B cell (primary cell): Measurements from ENCODE around the gene TSPAN9. TPM values are rescaled to one million over a fixed set of nuclear protein-coding genes. Genes with fewer than 3 reads are reported as not detected.

ENCODE experiments used
- ATAC-seq: fragments of 200-7000 bp; cut with Tn5 transposase; one replicate; pipeline ENCODE4 v1.10.0; 2021; ENCODE audit warnings: low read depth, mild to moderate bottlenecking, moderate number of reproducible peaks, moderate library complexity
- CTCF ChIA-PET: fragments of 350-600 bp; sonication (Branson Sonifier 250); formaldehyde crosslinking; loops from one replicate; lab custom pipeline; 2021; ENCODE audit warnings: antibody characterized with exemption, inconsistent platforms; lab: Charles Lee
- POLR2A ChIA-PET: fragments of 350-600 bp; sonication (Branson Sonifier 250); formaldehyde crosslinking; loops from one replicate; lab custom pipeline; 2021; ENCODE audit warnings: antibody characterized with exemption; lab: Charles Lee
- DNase-seq: peaks from one replicate; pipeline ENCODE4 v3.0.0; 2013
- H2AFZ ChIP-seq: 2 replicates; pipeline ENCODE4 v1.6.1; 2012; ENCODE audit warnings: mild to moderate bottlenecking, low read depth, low read length; ENCODE audit not compliant: insufficient read depth, poor library complexity, severe bottlenecking
- H3K27ac ChIP-seq, 2 donors: 1 replicate in 1 of 2; 2 replicates in 1 of 2; pipeline ENCODE4 v1.5.1; 2012 to 2013; ENCODE audit warnings: low read length in 2 of 2, mild to moderate bottlenecking in 2 of 2, moderate library complexity in 1 of 2
- H3K27me3 ChIP-seq, 4 experiments: fragments of 200-600 bp in 1 of 4; sonication (generic) in 1 of 4; replicated peaks in 1 of 4; 1 replicate in 2 of 4; 2 replicates in 2 of 4; pipeline versions ENCODE4 v1.6.1 to v1.7.0; 2013 to 2016; ENCODE audit warnings: low read length in 3 of 4, mild to moderate bottlenecking in 2 of 4, mixed read lengths in 1 of 4, moderate library complexity in 1 of 4; ENCODE audit not compliant: insufficient read depth in 4 of 4, control insufficient read depth in 3 of 4; ENCODE audit errors: control extremely low read depth in 1 of 4
- H3K36me3 ChIP-seq, 2 experiments: replicated peaks in 1 of 2; 1 replicate in 1 of 2; 2 replicates in 1 of 2; pipeline versions ENCODE4 v1.6.1 to v1.7.1; 2013; ENCODE audit warnings: low read length in 1 of 2; ENCODE audit not compliant: insufficient read depth in 2 of 2, control insufficient read depth in 1 of 2; ENCODE audit errors: control extremely low read depth in 1 of 2, extremely low read depth in 1 of 2
- H3K4me1 ChIP-seq, 2 donors: fragments of 200-600 bp in 1 of 2; sonication (generic) in 1 of 2; 1 replicate in 1 of 2; 2 replicates in 1 of 2; pipeline versions ENCODE4 v1.5.1 to v1.6.1; 2013 to 2017; ENCODE audit warnings: low read length in 2 of 2; ENCODE audit not compliant: control insufficient read depth in 2 of 2, insufficient read depth in 2 of 2
- H3K4me2 ChIP-seq: replicated peaks from 2 replicates; pipeline ENCODE3; 2012; ENCODE audit warnings: mild to moderate bottlenecking, low read depth, low read length; ENCODE audit not compliant: poor library complexity, severe bottlenecking
- H3K4me3 ChIP-seq, 5 experiments: fragments of 200-600 bp in 1 of 5; sonication (generic) in 1 of 5; 1 replicate in 3 of 5; 2 replicates in 2 of 5; pipeline versions ENCODE4 v1.5.1 to v1.7.0; 2011 to 2016; ENCODE audit warnings: low read length in 4 of 5, mild to moderate bottlenecking in 4 of 5, low read depth in 2 of 5, control low read depth in 1 of 5, moderate library complexity in 1 of 5; ENCODE audit not compliant: insufficient read depth in 1 of 5; ENCODE audit errors: control extremely low read depth in 1 of 5, extremely low read depth in 1 of 5
- H3K79me2 ChIP-seq: fragments of 200-600 bp; sonication (generic); one replicate; pipeline ENCODE4 v1.6.0; 2016; ENCODE audit warnings: low read length; ENCODE audit not compliant: control insufficient read depth, insufficient read depth
- H3K9ac ChIP-seq: fragments of 200-600 bp; sonication (generic); 2 replicates; pipeline ENCODE4 v1.6.1; 2017; ENCODE audit warnings: mild to moderate bottlenecking, low read length, moderate library complexity
- H3K9me3 ChIP-seq, 3 donors: one replicate each; pipeline versions ENCODE4 v1.6.1 to v1.7.1; 2013; ENCODE audit warnings: low read length in 2 of 3; ENCODE audit not compliant: control insufficient read depth in 2 of 3, insufficient read depth in 1 of 3; ENCODE audit errors: control extremely low read depth in 1 of 3
- H4K20me1 ChIP-seq: 2 replicates; pipeline ENCODE4 v1.6.0; 2012; ENCODE audit warnings: mild to moderate bottlenecking, low read length; ENCODE audit not compliant: insufficient read depth, control insufficient read depth, poor library complexity, severe bottlenecking
- H3K27ac Mint-ChIP-seq: one replicate; pipeline ENCODE4 v1.8.0; 2021; ENCODE audit warnings: mixed read lengths
- H3K27me3 Mint-ChIP-seq: one replicate; pipeline ENCODE4 v1.8.0; 2021; ENCODE audit warnings: mixed read lengths
- H3K4me1 Mint-ChIP-seq: one replicate; pipeline ENCODE4 v1.8.0; 2021; ENCODE audit warnings: mixed read lengths
- H3K4me3 Mint-ChIP-seq: one replicate; pipeline ENCODE4 v1.8.0; 2021; ENCODE audit warnings: mixed read lengths
- H3K9me3 Mint-ChIP-seq: one replicate; pipeline ENCODE4 v1.8.0; 2022; ENCODE audit warnings: mixed read lengths; ENCODE audit not compliant: insufficient read depth
- CTCF ChIP-seq: fragments of 200-600 bp; IDR thresholded peaks from one replicate; pipeline ENCODE4 v1.8.0; 2022; ENCODE audit warnings: antibody characterized with exemption, mild to moderate bottlenecking
- EZH2 ChIP-seq: IDR thresholded peaks from 2 replicates; pipeline ENCODE4 v1.6.1; 2012; ENCODE audit warnings: borderline replicate concordance, low read depth, mild to moderate bottlenecking, moderate library complexity, low read length; ENCODE audit not compliant: insufficient read depth, poor library complexity, severe bottlenecking
- WGBS: methylation state at CpG from one replicate; pipeline ENCODE4 v1.1.5; 2013; ENCODE audit warnings: missing lambda C conversion rate; ENCODE audit not compliant: insufficient coverage; 5-methylcytosine and 5-hydroxymethylcytosine counted together
- intact Hi-C: fragments of 100-400 bp; cut with micrococcal nuclease; formaldehyde crosslinking; loops from one replicate; pipeline ENCODE4 v1.10.0; 2022
- polyA plus RNA-seq: library from polyadenylated mRNA; depleted of rRNA; stranded (reverse); fragments of >200 nt; gene quantifications from 2 replicates; pipeline ENCODE4 v1.2.3, GENCODE V29; 2012
- total RNA-seq, 2 donors: library from RNA; stranded (reverse); fragments of 120-200 nt in 1 of 2; gene quantifications; 1 replicate in 1 of 2; 2 replicates in 1 of 2; pipeline versions ENCODE4 v1.2.3 to v1.2.4, GENCODE V29; 2013 to 2022

The TSPAN9 gene
- total and polyA plus RNA-seq, 2 donors (not counting 1 experiment from before 2014, with no cell fraction given): 0.15 to 0.37 TPM

- Mint-ChIP-seq H3K4me3 (no peak overlapping the region), H3K9me3 (no peaks in the 10 kb centered on the region), H3K27me3 (peaks cover 14% of the 10 kb centered on the region), H3K4me1 (peaks cover 7% of the 10 kb centered on the region), H3K27ac (no peak overlapping the region)
- Histone ChIP-seq H3K4me1 (peaks cover 5% of the 10 kb centered on the region in 2 donors), H3K27me3 (peaks cover 0 to 4% (median 0%) of the 10 kb centered on the region in 4 experiments), H3K9me3 (no peaks in the 10 kb centered on the region), H3K9ac (no peak overlapping the region), H3K27ac (no peak overlapping the region), H4K20me1 (no peaks in the 10 kb centered on the region), H3K4me3 (no peak overlapping the region), H3K79me2 (no peaks in the 10 kb centered on the region), H2AFZ (no peak overlapping the region), H3K4me2 (no peak overlapping the region), H3K36me3 (no peaks in the 10 kb centered on the region)
- ChIA-PET POLR2A (no interaction called here), CTCF (no interaction called here)
- WGBS: 89% methylated on average over 7 of the region's 12 CpGs
- no peak for DNase-seq
- intact Hi-C loops: loop anchor here (10.0 kb wide), 1 partner anchor 182 kb away; the partner anchor contains the start of gene TEX52
- TF ChIP-seq EZH2 (no peak), CTCF (no peak)
- ATAC-seq: no peak
These were observed 40.1 kb upstream of the TSPAN9 start for GRCh38 chr12:3036901-3037600.

- no peak for DNase-seq
- Histone ChIP-seq H3K27ac (no peak overlapping the region), H3K4me1 (peaks cover 16 to 17% of the 10 kb centered on the region in 2 donors), H3K4me3 (no peak overlapping the region), H3K27me3 (peaks cover 0 to 10% (median 0%) of the 10 kb centered on the region in 4 experiments), H3K4me2 (no peak overlapping the region), H4K20me1 (no peaks in the 10 kb centered on the region), H3K36me3 (no peaks in the 10 kb centered on the region), H3K79me2 (no peaks in the 10 kb centered on the region), H3K9me3 (no peaks in the 10 kb centered on the region), H3K9ac (no peak overlapping the region), H2AFZ (no peak overlapping the region)
- Mint-ChIP-seq H3K27me3 (peaks cover 20% of the 10 kb centered on the region), H3K4me1 (peaks cover 19% of the 10 kb centered on the region), H3K4me3 (no peak overlapping the region), H3K27ac (no peak overlapping the region), H3K9me3 (no peaks in the 10 kb centered on the region)
- intact Hi-C loops: loop anchor here (10.0 kb wide), 1 partner anchor 183 kb away; the partner anchor contains the start of gene TEX52
- 84% methylated on average over 7 of the region's 7 CpGs for WGBS
- CTCF ChIA-PET: no interaction called here
- no peak for ATAC-seq
- TF ChIP-seq CTCF: no peak
- no peak for TF ChIP-seq EZH2
- POLR2A ChIA-PET: no interaction called here
These were observed 39.0 kb upstream of the TSPAN9 start for GRCh38 chr12:3038166-3038565.
